Omental fat pad (tissue), 4 donors: ENCODE data around the gene SLC30A2. TPM values are rescaled to one million over a fixed set of nuclear protein-coding genes. Genes with fewer than 3 reads are reported as not detected.

Experiments
- ATAC-seq: fragments of 150-250 bp; one replicate; pipeline ENCODE4 v1.9.1; 2016; ENCODE audit warnings: mild to moderate bottlenecking, moderate library complexity; ENCODE audit not compliant: low FRiP score
- DNase-seq: peaks from one replicate; pipeline ENCODE4 v3.0.0-alpha.2; 2019; ENCODE audit warnings: low spot score
- total RNA-seq, 4 donors: library from RNA; depleted of rRNA; stranded (reverse); fragments of >200 nt; gene quantifications; one replicate each; pipeline ENCODE4 v1.1.0, GENCODE V29; 2016
- TF ChIP-seq, protein P1 (sequence below), 3 donors: fragments of 450-650 bp; IDR thresholded peaks; one replicate each; pipeline ENCODE4 v1.5.1; 2016 to 2017; ENCODE audit warnings: antibody characterized with exemption in 3 of 3, mild to moderate bottlenecking in 3 of 3, moderate library complexity in 2 of 3

Gene SLC30A2
- total RNA-seq, 4 donors from 2014 or later = 0.36 to 1.7 TPM; not detected in 2

DNA sequence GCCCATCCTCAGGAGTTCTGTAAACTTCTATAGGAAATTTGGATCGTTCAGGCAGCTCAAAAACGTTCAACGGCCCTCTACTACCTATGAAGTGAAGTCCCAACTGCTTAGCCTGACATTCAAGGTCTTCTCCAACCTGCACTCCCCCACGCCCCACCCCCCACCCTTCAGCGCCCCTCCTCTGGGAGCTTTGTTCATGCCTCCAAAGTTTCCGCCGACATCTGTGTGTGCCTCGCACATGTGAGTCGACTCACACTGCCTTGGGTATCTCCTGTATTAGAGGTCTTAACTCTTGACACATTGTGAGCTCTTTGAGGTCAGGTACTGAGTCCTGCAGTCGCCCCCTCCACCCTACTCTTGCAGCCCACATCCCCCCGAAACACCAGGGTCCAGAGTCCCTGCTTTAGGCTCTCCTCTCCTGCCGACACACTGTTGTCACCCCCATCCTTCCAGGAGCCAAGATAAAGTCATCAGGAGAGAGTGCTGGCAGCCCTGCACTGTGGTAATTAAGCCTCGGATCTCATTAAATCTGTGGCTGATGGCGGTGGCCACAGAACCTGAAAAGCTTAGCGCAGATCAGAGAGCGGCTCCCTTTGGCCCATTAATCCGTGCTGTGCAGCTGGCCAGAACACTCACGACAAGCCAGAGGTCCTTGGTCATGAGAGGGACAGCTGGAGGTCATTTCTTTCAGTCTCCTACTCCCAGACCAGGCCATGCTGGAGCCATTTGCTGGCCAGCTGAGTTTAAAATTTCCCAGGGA lies 46.7 kb downstream of the SLC30A2 start:
- ATAC-seq (no peak), DNase-seq (no peak)
- TF ChIP-seq, protein P1, sequence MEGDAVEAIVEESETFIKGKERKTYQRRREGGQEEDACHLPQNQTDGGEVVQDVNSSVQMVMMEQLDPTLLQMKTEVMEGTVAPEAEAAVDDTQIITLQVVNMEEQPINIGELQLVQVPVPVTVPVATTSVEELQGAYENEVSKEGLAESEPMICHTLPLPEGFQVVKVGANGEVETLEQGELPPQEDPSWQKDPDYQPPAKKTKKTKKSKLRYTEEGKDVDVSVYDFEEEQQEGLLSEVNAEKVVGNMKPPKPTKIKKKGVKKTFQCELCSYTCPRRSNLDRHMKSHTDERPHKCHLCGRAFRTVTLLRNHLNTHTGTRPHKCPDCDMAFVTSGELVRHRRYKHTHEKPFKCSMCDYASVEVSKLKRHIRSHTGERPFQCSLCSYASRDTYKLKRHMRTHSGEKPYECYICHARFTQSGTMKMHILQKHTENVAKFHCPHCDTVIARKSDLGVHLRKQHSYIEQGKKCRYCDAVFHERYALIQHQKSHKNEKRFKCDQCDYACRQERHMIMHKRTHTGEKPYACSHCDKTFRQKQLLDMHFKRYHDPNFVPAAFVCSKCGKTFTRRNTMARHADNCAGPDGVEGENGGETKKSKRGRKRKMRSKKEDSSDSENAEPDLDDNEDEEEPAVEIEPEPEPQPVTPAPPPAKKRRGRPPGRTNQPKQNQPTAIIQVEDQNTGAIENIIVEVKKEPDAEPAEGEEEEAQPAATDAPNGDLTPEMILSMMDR (IDR thresholded peaks at IDR 0.05) = no peak

DNA sequence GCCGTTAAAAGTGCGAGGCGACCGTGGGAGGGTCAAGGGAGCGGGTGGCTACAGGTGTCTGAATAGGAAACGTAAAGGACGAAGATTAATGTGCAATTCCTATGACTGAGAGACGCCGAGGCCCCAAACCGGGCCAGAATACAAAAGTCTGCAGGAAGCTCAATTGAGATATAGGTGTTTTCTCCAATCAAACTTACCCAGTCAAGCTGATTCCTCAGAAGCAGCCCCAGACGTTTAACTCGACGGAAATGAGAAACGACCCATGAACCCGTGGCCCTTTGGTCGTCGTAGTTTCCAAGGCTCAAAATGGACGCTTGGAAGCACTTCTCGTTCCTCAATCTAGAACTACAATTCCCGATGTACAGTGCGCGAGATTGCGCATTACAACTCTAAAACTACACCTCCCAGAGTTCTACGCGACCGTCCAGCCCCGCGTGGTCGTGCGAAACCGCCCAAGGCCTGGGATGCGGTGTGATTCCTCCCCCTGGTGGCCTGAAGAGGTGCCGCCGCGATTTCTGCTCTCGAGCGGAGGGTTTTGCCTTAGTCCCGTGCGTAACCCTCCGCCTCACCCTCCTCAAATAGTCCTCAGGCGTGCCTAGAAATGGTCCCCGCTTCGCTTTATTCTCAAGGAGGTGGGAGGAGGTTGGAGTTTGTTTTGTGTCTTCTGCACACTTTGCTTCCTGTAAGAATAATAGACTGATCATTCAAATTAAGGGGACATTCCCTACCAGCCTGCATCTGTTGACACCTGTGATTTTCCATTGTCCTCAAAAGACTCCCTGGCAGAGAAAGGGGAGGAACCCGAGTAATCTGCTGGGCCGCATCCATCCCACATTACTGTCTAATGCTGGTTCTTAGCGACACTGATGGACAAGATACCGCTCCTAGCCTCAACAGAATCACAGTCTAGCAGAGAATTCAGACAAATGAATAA lies 47.8 kb downstream of the SLC30A2 start, which contains the start of gene PAFAH2:
Gene PAFAH2 (minus strand): TSS at position 236 of the 934 bp plus-strand sequence. CDS start 7,247 bp downstream, outside the sequence.
- TF ChIP-seq, protein P1 (IDR thresholded peaks at IDR 0.05) = peak in 2 of 3 donors; percentile 97 to 99
- DNase-seq (peak; percentile 93), ATAC-seq (peak; percentile 98)

DNA sequence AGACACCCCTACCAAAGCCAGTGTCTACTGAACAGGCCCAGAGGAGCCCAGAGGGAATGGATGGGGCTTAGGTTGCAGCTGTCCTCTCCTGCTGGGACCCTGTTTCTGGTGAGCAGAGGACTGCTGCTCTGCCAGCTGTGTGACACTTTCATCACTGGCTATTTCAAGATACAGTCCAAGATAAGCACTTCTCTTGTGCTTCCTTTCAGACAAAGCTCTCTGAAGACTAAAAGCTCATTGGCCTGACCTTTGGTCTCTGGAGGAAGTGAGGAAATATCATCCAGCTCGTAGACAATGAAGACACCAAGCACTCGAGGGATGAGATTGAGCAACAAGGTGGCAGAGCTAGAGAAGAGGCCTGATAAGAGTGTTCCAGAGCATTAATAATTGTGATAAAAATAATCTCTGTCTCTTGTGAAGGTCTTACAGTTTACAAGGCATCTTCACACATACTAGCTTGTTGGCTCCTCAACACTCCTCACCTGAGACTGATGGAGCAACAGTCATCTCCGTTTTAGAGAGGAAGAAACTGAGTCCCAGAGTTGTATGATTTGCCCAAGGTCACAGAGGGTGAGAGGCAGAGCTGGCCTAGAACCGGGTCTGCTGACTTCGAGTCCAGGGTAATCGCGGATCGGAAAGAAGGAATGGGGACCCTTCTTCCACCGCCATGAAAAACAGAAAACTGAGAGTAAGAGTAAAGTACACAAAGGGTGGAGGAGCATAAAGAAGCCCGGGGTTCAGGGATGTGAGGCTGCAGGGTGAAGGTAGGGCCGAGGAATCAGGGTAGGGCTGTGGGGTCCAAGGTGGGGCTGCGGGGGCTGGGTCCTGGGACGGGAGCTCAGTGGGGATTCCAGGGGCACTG lies 48.7 kb downstream of the SLC30A2 start:
- ATAC-seq (peak; percentile 13), DNase-seq (no peak)
- TF ChIP-seq, protein P1 (IDR thresholded peaks at IDR 0.05) = no peak

DNA sequence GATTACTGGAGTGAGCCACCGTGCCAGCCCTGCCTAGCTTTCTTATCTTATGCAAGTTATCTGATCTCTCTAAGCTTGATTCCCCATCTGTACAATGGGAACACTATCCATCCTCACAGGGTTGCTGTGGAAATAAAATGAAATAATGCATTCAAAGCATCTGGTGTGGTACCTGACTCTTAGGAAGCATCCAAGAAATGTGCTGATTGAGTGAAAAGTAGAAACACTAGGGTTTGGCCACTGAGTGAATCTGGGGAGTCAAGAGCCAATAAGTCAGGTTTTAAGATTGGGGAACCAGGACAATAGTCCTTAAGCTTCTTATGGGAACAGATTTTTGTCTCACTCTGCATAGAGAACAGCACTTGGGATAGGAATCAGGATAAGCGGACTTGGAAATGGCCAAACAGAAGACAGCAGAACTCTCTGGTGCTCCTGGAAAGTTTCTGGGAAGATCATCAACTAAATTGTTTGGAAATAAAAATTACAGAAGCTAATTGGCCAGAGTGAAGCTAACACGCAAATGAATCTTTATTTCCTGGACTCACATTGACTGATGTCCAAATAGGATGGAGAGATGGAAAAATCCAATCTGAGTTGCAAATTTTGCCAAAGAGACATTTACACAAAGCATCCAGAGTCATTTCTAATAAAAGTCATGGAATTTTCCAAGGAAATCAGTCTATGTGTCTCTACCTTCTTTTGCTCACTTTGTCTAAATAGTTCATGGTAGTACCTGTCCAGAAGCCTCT lies 51.3 kb downstream of the SLC30A2 start:
- TF ChIP-seq, protein P1 (IDR thresholded peaks at IDR 0.05) = no peak
- DNase-seq (no peak), ATAC-seq (no peak)

DNA sequence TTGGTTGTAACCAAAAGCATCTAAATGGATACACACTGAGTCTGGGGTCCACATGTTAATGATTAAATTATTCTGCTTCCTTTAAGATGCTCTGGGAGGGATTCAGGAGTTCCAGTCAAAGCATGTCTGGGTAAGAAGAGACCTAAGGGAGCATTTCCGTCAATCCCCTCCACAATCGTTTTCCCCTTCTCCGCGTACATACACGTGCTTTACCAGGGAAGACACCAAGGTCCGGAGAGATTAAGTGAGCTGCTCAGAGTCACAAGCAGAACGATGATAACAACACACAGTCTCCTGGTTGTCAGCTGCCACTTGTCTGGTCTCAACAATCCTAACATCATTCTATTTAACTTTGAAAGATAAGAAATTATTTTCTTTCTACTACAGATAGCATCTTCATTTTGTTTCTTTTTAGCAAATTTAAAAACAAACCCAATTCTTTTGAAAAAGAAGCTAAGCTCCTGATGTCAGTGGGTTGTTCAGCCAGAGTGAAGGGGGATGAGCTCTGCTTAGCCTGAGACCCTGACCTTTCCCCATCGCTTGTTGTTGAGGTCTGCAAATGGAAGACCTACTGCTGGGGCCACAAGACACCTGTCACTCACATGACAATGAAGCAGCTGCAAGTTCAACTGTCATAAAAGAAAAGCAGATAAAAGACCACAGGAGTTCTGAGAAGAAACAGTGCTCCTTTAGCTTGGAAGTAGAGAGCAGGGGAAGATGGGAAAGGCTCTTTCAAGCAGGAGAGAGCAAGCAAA lies 52.5 kb downstream of the SLC30A2 start:
- no peak for ATAC-seq
- TF ChIP-seq, protein P1 (IDR thresholded peaks at IDR 0.05) = no peak
- DNase-seq = no peak
